ENCODE measurements around the gene TAF6. TPM values are rescaled to one million over a fixed set of nuclear protein-coding genes. Genes with fewer than 3 reads are reported as not detected.

Gene TAF6
- total and polyA plus RNA-seq, 2 of the 4 experiments (the other 2 are of a cell fraction): 11.3 to 55.3 TPM

DNA sequence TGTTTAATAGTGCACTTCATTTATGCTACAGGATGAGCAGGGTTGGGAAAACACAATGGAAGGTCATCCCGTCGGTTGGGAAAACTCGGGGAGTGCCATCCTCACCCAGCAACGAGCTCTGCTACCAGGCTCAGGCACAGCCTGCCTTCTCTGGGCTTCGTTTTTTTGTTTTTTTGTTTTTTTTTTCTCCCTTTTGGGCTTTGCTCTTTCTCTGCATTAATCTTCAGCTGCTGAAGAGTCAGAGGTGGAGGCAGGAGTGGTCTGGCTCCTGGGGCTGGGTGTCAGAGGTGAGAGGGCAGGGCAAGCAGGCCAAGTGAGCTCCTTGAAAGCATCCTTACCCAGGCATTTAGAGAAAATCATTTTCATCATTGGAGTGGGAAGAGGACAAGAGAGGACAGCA is 49.2 kb downstream of the TAF6 start:
- Histone ChIP-seq H3K36me3 (ENCODE audit: control insufficient read depth, insufficient read depth, low read length) (peaks cover 67% of the 10 kb centered on the region), H3K9me3 (ENCODE audit: control insufficient read depth, insufficient read depth, low read length) (peaks cover 62% of the 10 kb centered on the region)
- POLR2A ChIA-PET (ENCODE audit: unreplicated experiment): no interaction called here

More for the DNA sequence above, 49.2 kb downstream of the TAF6 start:
- no peak overlapping the region for H3K9ac ChIP-seq (ENCODE audit: low read depth, low read length)
- H2AK9ac ChIP-seq (replicated peaks; ENCODE audit: low read depth, low read length, poor library complexity): no peak overlapping the region
- H4K91ac ChIP-seq (ENCODE audit: insufficient read depth, low read depth, low read length): no peak overlapping the region
- no peak overlapping the region for H3K4me3 ChIP-seq (ENCODE audit: insufficient read depth, low read depth, low read length)
- no peak overlapping the region for H4K8ac ChIP-seq (ENCODE audit: low read depth in 2 of 2, low read length in 2 of 2)
- TF ChIP-seq MXI1 (IDR thresholded peaks at IDR 0.05; ENCODE audit: borderline replicate concordance, low read depth, low read length): no peak
- CTCF ChIA-PET: interaction anchor here (0.5 kb wide), 1 partner anchor 39 kb away, joined by 4 read pairs; no protein-coding TSS in a partner anchor
- H2BK20ac ChIP-seq (ENCODE audit: low read depth, low read length): no peak overlapping the region
- H3K14ac ChIP-seq (replicated peaks; ENCODE audit: low read depth, low read length): no peak overlapping the region
- ATAC-seq (ENCODE audit: low read depth) (no peak), DNase-seq (no peak)
- H3K79me1 ChIP-seq (ENCODE audit: low read depth in 1 of 2, low read length in 2 of 2): peaks cover 18 to 27% of the 10 kb centered on the region in 2 experiments; a peak in 3 of 4 replicates
- no peak overlapping the region for H3K56ac ChIP-seq (ENCODE audit: extremely low read depth, insufficient read depth, low read length)
- no peak overlapping the region for H3K23ac ChIP-seq (ENCODE audit: low read depth, low read length)
- H3K27me3 ChIP-seq (ENCODE audit: control insufficient read depth, insufficient read depth, low read length): no peaks in the 10 kb centered on the region
- no peak overlapping the region for H2AFZ ChIP-seq (replicated peaks; ENCODE audit: low read length, poor library complexity)
- H3K18ac ChIP-seq (ENCODE audit: low read depth, low read length): no peak overlapping the region
- H4K20me1 ChIP-seq (ENCODE audit: insufficient read depth, low read length): no peaks in the 10 kb centered on the region; the same call in 1 of the 2 replicates
- BruUV-seq (replicated peaks): no TSS peak
- WGBS, 2 experiments (ENCODE audit: extremely low coverage in 2 of 2, insufficient read length in 1 of 2): no CpG with 5 or more reads among the region's 5 CpGs
- no peak overlapping the region for H4K5ac ChIP-seq (ENCODE audit: low read depth, low read length)
- H3K4ac ChIP-seq (ENCODE audit: low read depth, low read length): no peak overlapping the region
- H2BK120ac ChIP-seq (ENCODE audit: low read depth, low read length): no peak overlapping the region
- dilution Hi-C loops (cut with HindIII; ENCODE audit: low sequenced_read_pairs, unreplicated experiment) (no loop called here), intact Hi-C loops (cut with micrococcal nuclease) (no loop called here), in situ Hi-C loops (cut with MboI; ENCODE audit: low sequenced_read_pairs) (no loop called here)
- no peak overlapping the region for H2AK5ac ChIP-seq (ENCODE audit: low read depth, low read length)
- no peak overlapping the region for H2BK5ac ChIP-seq (ENCODE audit: low read depth, low read length, poor library complexity, severe bottlenecking)
- H3K9me1 ChIP-seq (ENCODE audit: insufficient read depth, low read length): no peaks in the 10 kb centered on the region
- H3K27ac ChIP-seq (ENCODE audit: insufficient read depth, low read length): no peak overlapping the region
- peaks cover 2% of the 10 kb centered on the region; the same call in 1 of the 2 replicates for H3K4me1 ChIP-seq (ENCODE audit: control insufficient read depth, insufficient read depth, low read length)
- H2BK15ac ChIP-seq (ENCODE audit: low read depth, low read length): no peak overlapping the region
- H3K4me2 ChIP-seq (ENCODE audit: low read depth, low read length): no peak overlapping the region
